Fibroblast of lung (primary cell): ENCODE data around the gene TLE6.

Source experiments
- EZH2 ChIP-seq: IDR thresholded peaks from 2 replicates; pipeline ENCODE4 v1.5.1; 2012; ENCODE audit warnings: low read length, control low read depth, mild to moderate bottlenecking; ENCODE audit errors: missing control alignments
- TF ChIP-seq, protein P1 (sequence below), 2 donors: IDR thresholded peaks in 1 of 2; conservative IDR thresholded peaks in 1 of 2; 1 replicate in 1 of 2; 2 replicates in 1 of 2; pipeline ENCODE4 v1.5.1; 2011 to 2012; ENCODE audit warnings: low read length in 2 of 2, control low read depth in 1 of 2, inconsistent platforms in 1 of 2, low read depth in 1 of 2, mild to moderate bottlenecking in 1 of 2

DNA sequence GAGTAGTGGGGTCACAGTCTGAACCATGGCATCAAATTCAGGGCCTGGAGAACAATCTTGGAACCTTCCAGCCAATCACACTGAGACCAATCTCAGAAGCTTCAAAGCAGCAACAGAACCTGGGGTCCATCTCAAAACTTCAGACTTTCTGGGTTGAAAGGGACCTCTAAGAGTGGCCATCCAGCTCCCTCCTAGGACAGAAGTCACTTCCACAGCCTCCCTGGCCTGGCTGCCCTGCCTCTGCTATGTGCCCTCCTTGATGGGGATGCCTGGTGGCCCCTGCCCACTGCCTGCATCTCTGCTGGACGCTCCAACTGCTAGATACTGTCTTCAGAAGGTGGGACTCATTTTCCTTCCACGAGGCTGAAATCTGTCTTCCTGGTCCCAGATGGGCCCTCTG lies 49.9 kb downstream of the TLE6 start:
- TF ChIP-seq, protein P1, sequence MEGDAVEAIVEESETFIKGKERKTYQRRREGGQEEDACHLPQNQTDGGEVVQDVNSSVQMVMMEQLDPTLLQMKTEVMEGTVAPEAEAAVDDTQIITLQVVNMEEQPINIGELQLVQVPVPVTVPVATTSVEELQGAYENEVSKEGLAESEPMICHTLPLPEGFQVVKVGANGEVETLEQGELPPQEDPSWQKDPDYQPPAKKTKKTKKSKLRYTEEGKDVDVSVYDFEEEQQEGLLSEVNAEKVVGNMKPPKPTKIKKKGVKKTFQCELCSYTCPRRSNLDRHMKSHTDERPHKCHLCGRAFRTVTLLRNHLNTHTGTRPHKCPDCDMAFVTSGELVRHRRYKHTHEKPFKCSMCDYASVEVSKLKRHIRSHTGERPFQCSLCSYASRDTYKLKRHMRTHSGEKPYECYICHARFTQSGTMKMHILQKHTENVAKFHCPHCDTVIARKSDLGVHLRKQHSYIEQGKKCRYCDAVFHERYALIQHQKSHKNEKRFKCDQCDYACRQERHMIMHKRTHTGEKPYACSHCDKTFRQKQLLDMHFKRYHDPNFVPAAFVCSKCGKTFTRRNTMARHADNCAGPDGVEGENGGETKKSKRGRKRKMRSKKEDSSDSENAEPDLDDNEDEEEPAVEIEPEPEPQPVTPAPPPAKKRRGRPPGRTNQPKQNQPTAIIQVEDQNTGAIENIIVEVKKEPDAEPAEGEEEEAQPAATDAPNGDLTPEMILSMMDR (conservative IDR thresholded peaks at IDR 0.05 in 1 of 2, IDR thresholded peaks at IDR 0.05 in 1 of 2; ENCODE audit: low read depth in 1 of 2, low read length in 2 of 2), result no peak
- TF ChIP-seq EZH2, result no peak
